ENCODE measurements around the gene PARS2.

- TF ChIP-seq CTCF (conservative IDR thresholded peaks at IDR 0.05; ENCODE audit: low read length) (no peak), EZH2phosphoT487 (IDR thresholded peaks at IDR 0.05; ENCODE audit: borderline replicate concordance, low read depth, low read length) (no peak)
Observed at GRCh38 chr1:54744696-54745095, 19.6 kb downstream of the PARS2 start.

Measured in OCI-LY7 (cell line).